Measurements from ENCODE around the gene RNF144A.

DNA sequence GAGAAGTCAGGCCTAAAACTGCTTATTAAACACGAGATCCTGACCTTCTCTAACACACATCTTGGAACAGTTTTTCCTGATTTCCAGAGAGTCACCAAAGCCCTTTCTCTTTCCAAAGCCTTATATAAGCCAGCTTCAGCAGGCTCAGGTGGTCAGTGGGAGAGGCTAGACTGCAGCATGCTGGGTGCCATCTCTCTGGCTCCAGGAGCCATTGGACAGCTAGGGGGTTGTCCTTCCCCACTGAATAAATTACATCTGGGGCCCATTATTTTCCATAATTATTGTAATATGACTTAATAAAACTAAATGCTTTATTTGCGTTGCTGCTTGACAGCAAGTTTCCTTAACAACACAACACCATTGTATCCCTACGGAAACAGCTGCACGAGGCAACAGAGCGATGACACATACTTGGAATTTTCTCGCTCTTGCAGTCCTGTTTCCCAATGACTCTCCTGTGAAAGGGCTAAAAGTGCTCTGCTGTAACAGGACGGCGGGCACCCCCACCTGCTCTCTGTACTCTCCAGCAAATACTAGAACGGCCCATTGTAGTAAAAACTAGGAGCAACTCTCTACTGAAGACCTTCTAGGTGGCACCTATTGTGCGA lies 160.6 kb downstream of the RNF144A start:
- TF ChIP-seq, protein P1, sequence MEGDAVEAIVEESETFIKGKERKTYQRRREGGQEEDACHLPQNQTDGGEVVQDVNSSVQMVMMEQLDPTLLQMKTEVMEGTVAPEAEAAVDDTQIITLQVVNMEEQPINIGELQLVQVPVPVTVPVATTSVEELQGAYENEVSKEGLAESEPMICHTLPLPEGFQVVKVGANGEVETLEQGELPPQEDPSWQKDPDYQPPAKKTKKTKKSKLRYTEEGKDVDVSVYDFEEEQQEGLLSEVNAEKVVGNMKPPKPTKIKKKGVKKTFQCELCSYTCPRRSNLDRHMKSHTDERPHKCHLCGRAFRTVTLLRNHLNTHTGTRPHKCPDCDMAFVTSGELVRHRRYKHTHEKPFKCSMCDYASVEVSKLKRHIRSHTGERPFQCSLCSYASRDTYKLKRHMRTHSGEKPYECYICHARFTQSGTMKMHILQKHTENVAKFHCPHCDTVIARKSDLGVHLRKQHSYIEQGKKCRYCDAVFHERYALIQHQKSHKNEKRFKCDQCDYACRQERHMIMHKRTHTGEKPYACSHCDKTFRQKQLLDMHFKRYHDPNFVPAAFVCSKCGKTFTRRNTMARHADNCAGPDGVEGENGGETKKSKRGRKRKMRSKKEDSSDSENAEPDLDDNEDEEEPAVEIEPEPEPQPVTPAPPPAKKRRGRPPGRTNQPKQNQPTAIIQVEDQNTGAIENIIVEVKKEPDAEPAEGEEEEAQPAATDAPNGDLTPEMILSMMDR (conservative IDR thresholded peaks at IDR 0.05 in 1 of 2, IDR thresholded peaks at IDR 0.05 in 1 of 2; ENCODE audit: low read depth in 1 of 2, low read length in 2 of 2) = no peak
- no peak for TF ChIP-seq EZH2 (IDR thresholded peaks at IDR 0.05; ENCODE audit: low read length, missing control alignments)
